Neural cell (in vitro differentiated cells): ENCODE measurements around the gene MYBPC2. TPM values are rescaled to one million over a fixed set of nuclear protein-coding genes. Genes with fewer than 3 reads are reported as not detected.

Experiments used
- H2AFZ ChIP-seq: fragments of 200-600, 300-800 bp; sonication (generic), shearing (Covaris generic); 2 replicates; pipeline ENCODE4 v1.6.0; 2014; ENCODE audit warnings: low read depth, mild to moderate bottlenecking, antibody characterized with exemption, low read length, moderate library complexity
- H3F3A ChIP-seq: fragments of 200-600 bp; shearing (Covaris generic); 2 replicates; pipeline ENCODE4 v1.6.1; 2016; ENCODE audit warnings: mild to moderate bottlenecking, moderate library complexity, mixed read lengths, antibody characterized with exemption, low read length; ENCODE audit not compliant: insufficient read depth, poor library complexity, severe bottlenecking
- H3K27ac ChIP-seq: fragments of 200-600, 300-800 bp; sonication (generic), shearing (Covaris generic); 2 replicates; pipeline ENCODE4 v1.5.1; 2014; ENCODE audit warnings: mild to moderate bottlenecking, low read length, moderate library complexity
- H3K27me3 ChIP-seq: fragments of 300-800, 200-600 bp; sonication (generic), shearing (Covaris generic); 2 replicates; pipeline ENCODE4 v1.6.0; 2014; ENCODE audit warnings: mild to moderate bottlenecking, low read depth, low read length, moderate library complexity; ENCODE audit not compliant: insufficient read depth
- H3K36me3 ChIP-seq: fragments of 300-800, 200-600 bp; sonication (generic), shearing (Covaris generic); 2 replicates; pipeline ENCODE4 v1.5.1; 2014; ENCODE audit warnings: mild to moderate bottlenecking, antibody characterized with exemption, low read length, moderate library complexity; ENCODE audit not compliant: insufficient read depth
- H3K4me2 ChIP-seq: fragments of 300-800, 200-600 bp; sonication (generic), shearing (Covaris generic); 2 replicates; pipeline ENCODE4 v1.6.0; 2014; ENCODE audit warnings: mild to moderate bottlenecking, low read length
- H3K4me3 ChIP-seq: fragments of 300-800, 200-600 bp; sonication (generic), shearing (Covaris generic); 2 replicates; pipeline ENCODE4 v1.5.1; 2014; ENCODE audit warnings: mild to moderate bottlenecking, low read length, moderate library complexity
- H3K79me2 ChIP-seq: fragments of 200-600 bp; shearing (Covaris generic); replicated peaks from 2 replicates; pipeline ENCODE4 v1.6.0; 2014; ENCODE audit warnings: mild to moderate bottlenecking, low read length, moderate library complexity; ENCODE audit not compliant: insufficient read depth
- H3K9ac ChIP-seq: fragments of 300-800, 200-600 bp; sonication (generic), shearing (Covaris generic); 2 replicates; pipeline ENCODE4 v1.6.1; 2016; ENCODE audit warnings: mild to moderate bottlenecking, low read length, mixed read lengths
- H3K9me2 ChIP-seq: fragments of 200-600 bp; shearing (Covaris generic); 2 replicates; pipeline ENCODE4 v1.6.1; 2016; ENCODE audit warnings: mild to moderate bottlenecking, low read length, mixed read lengths; ENCODE audit not compliant: insufficient read depth
- H3K9me3 ChIP-seq: fragments of 200-600, 300-800 bp; sonication (generic), shearing (Covaris generic); 2 replicates; pipeline ENCODE4 v1.6.1; 2016; ENCODE audit warnings: mild to moderate bottlenecking, mixed run types, low read length, moderate library complexity, mixed read lengths
- H4K20me1 ChIP-seq: fragments of 200-600 bp; shearing (Covaris generic); 2 replicates; pipeline ENCODE4 v1.6.1; 2016; ENCODE audit warnings: mild to moderate bottlenecking, mixed run types; ENCODE audit not compliant: insufficient read depth
- EP300 ChIP-seq: fragments of 450-650 bp; conservative IDR thresholded peaks from 2 replicates; pipeline ENCODE4 v1.6.1; 2014; ENCODE audit warnings: antibody characterized with exemption, mild to moderate bottlenecking, moderate library complexity; ENCODE audit not compliant: poor library complexity, severe bottlenecking
- EZH2 ChIP-seq: fragments of 200-600, 300-800 bp; shearing (Covaris generic), sonication (generic); IDR thresholded peaks from 2 replicates; pipeline ENCODE4 v1.6.1; 2014; ENCODE audit warnings: antibody characterized with exemption, low read length, borderline replicate concordance, mild to moderate bottlenecking; ENCODE audit not compliant: insufficient read depth, poor library complexity, severe bottlenecking
- MXI1 ChIP-seq: fragments of 450-650 bp; conservative IDR thresholded peaks from 2 replicates; pipeline ENCODE4 v1.6.1; 2014; ENCODE audit warnings: antibody characterized with exemption, mild to moderate bottlenecking; ENCODE audit not compliant: poor library complexity, severe bottlenecking
- POLR2AphosphoS5 ChIP-seq: IDR thresholded peaks from 2 replicates; pipeline ENCODE4 v1.6.1; 2012
- RAD21 ChIP-seq: fragments of 450-650 bp; conservative IDR thresholded peaks from 2 replicates; pipeline ENCODE4 v1.6.1; 2014; ENCODE audit warnings: antibody characterized with exemption, mild to moderate bottlenecking, moderate library complexity
- SMC3 ChIP-seq: fragments of 450-650 bp; conservative IDR thresholded peaks from 2 replicates; pipeline ENCODE4 v1.6.1; 2014; ENCODE audit warnings: antibody characterized with exemption, mild to moderate bottlenecking, moderate library complexity; ENCODE audit not compliant: poor library complexity
- TAF1 ChIP-seq: IDR thresholded peaks from 2 replicates; pipeline ENCODE4 v1.6.1; 2012; ENCODE audit warnings: low read depth
- polyA plus RNA-seq: library from polyadenylated mRNA; depleted of rRNA; stranded (reverse); fragments of >200 nt; gene quantifications from 2 replicates; pipeline ENCODE4 v1.2.3, GENCODE V29; 2014
- TF ChIP-seq, protein P1 (sequence below): fragments of 450-650 bp; IDR thresholded peaks from 2 replicates; pipeline ENCODE4 v1.5.1; 2014; ENCODE audit warnings: antibody characterized with exemption, mild to moderate bottlenecking, moderate library complexity; ENCODE audit not compliant: poor library complexity, severe bottlenecking
- TF ChIP-seq, protein P2 (sequence below): IDR thresholded peaks from 2 replicates; pipeline ENCODE4 v1.6.1; 2012; ENCODE audit warnings: borderline replicate concordance

MYBPC2 gene
- polyA plus RNA-seq, 1 donor from 2014 or later = not detected

DNA sequence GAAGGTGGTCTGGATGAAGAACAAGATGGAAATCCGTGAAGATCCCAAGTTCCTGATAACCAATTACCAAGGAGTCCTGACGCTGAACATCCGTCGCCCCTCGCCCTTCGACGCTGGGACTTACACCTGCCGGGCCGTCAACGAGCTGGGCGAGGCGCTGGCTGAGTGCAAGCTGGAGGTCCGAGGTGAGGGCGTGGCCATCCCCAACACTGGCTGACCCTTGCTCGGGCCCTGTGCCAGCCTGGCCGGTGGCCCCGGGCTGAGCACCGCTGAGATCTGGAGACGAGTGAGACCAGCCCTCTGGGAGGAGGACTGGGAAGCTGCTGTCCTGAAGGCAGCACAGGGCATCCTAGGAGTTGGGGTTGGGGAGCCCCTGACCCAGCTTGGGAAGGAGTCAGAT lies 31.7 kb downstream of the MYBPC2 start:
- Histone ChIP-seq H3K4me3 (no peak overlapping the region), H3K27ac (no peak overlapping the region), H3K9me3 (no peaks in the 10 kb centered on the region), H3K4me2 (no peak overlapping the region), H4K20me1 (no peaks in the 10 kb centered on the region), H3F3A (no peaks in the 10 kb centered on the region), H3K9ac (no peak overlapping the region), H3K36me3 (no peaks in the 10 kb centered on the region), H2AFZ (no peak overlapping the region), H3K27me3 (no peaks in the 10 kb centered on the region), H3K9me2 (no peaks in the 10 kb centered on the region), H3K79me2 (no peaks in the 10 kb centered on the region)
- TF ChIP-seq SMC3 (no peak), EZH2 (no peak), MXI1 (no peak), RAD21 (no peak), EP300 (no peak), TAF1 (no peak), POLR2AphosphoS5 (no peak)
- TF ChIP-seq, protein P1, sequence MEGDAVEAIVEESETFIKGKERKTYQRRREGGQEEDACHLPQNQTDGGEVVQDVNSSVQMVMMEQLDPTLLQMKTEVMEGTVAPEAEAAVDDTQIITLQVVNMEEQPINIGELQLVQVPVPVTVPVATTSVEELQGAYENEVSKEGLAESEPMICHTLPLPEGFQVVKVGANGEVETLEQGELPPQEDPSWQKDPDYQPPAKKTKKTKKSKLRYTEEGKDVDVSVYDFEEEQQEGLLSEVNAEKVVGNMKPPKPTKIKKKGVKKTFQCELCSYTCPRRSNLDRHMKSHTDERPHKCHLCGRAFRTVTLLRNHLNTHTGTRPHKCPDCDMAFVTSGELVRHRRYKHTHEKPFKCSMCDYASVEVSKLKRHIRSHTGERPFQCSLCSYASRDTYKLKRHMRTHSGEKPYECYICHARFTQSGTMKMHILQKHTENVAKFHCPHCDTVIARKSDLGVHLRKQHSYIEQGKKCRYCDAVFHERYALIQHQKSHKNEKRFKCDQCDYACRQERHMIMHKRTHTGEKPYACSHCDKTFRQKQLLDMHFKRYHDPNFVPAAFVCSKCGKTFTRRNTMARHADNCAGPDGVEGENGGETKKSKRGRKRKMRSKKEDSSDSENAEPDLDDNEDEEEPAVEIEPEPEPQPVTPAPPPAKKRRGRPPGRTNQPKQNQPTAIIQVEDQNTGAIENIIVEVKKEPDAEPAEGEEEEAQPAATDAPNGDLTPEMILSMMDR = no peak
- TF ChIP-seq, protein P2, sequence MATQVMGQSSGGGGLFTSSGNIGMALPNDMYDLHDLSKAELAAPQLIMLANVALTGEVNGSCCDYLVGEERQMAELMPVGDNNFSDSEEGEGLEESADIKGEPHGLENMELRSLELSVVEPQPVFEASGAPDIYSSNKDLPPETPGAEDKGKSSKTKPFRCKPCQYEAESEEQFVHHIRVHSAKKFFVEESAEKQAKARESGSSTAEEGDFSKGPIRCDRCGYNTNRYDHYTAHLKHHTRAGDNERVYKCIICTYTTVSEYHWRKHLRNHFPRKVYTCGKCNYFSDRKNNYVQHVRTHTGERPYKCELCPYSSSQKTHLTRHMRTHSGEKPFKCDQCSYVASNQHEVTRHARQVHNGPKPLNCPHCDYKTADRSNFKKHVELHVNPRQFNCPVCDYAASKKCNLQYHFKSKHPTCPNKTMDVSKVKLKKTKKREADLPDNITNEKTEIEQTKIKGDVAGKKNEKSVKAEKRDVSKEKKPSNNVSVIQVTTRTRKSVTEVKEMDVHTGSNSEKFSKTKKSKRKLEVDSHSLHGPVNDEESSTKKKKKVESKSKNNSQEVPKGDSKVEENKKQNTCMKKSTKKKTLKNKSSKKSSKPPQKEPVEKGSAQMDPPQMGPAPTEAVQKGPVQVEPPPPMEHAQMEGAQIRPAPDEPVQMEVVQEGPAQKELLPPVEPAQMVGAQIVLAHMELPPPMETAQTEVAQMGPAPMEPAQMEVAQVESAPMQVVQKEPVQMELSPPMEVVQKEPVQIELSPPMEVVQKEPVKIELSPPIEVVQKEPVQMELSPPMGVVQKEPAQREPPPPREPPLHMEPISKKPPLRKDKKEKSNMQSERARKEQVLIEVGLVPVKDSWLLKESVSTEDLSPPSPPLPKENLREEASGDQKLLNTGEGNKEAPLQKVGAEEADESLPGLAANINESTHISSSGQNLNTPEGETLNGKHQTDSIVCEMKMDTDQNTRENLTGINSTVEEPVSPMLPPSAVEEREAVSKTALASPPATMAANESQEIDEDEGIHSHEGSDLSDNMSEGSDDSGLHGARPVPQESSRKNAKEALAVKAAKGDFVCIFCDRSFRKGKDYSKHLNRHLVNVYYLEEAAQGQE = no peak

DNA sequence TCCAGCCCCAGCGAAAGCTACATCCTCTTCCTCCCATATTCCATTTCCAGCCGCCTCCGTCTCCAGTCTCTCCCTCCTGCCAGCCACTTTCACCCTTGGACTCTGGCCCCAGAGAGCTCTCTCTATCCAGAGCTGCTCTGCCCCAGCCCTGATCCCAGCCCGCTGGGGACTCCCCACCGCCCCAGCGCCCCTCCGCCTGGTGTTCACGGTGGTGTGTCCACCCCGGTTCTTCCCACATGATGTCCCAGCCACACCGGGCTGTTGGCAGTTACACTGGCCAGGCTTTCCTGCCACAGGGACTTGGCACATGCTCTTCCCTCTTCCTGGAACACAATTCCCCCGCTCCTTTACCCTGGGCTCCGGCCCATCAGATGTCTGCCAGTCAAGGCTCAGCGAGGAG lies 32.3 kb downstream of the MYBPC2 start:
- Histone ChIP-seq H3F3A (no peaks in the 10 kb centered on the region), H3K4me3 (no peak overlapping the region), H4K20me1 (no peaks in the 10 kb centered on the region), H3K36me3 (no peaks in the 10 kb centered on the region), H3K27ac (no peak overlapping the region), H3K9me3 (no peaks in the 10 kb centered on the region), H3K9me2 (no peaks in the 10 kb centered on the region), H3K79me2 (no peaks in the 10 kb centered on the region), H2AFZ (no peak overlapping the region), H3K4me2 (no peak overlapping the region), H3K9ac (no peak overlapping the region), H3K27me3 (no peaks in the 10 kb centered on the region)
- no peak for TF ChIP-seq EP300
- no peak for TF ChIP-seq TAF1
- TF ChIP-seq RAD21 = no peak
- TF ChIP-seq MXI1 = no peak
- no peak for TF ChIP-seq EZH2
- TF ChIP-seq, protein P1 = no peak
- no peak for TF ChIP-seq SMC3
- TF ChIP-seq, protein P2 = no peak
- TF ChIP-seq POLR2AphosphoS5 = no peak
